A673 (cell line): Measurements from ENCODE around the gene THAP11.

Source experiments
- EZH2 ChIP-seq: fragments of 200-600 bp; sonication (generic); IDR thresholded peaks from 2 replicates; pipeline ENCODE4 v1.6.1; 2017; ENCODE audit warnings: borderline replicate concordance, low read depth, mild to moderate bottlenecking, mixed read lengths, antibody characterized with exemption, low read length; ENCODE audit not compliant: poor library complexity, severe bottlenecking
- TF ChIP-seq, protein P1 (sequence below): fragments of 300-800, 200-600 bp; sonication (generic); conservative IDR thresholded peaks from 2 replicates; pipeline ENCODE4 v1.5.1; 2017; ENCODE audit warnings: low read depth, mild to moderate bottlenecking, antibody characterized with exemption, low read length, moderate library complexity, mixed read lengths

GRCh38 chr16:67879936-67880335 lies 37.8 kb downstream of the THAP11 start:
- TF ChIP-seq, protein P1, sequence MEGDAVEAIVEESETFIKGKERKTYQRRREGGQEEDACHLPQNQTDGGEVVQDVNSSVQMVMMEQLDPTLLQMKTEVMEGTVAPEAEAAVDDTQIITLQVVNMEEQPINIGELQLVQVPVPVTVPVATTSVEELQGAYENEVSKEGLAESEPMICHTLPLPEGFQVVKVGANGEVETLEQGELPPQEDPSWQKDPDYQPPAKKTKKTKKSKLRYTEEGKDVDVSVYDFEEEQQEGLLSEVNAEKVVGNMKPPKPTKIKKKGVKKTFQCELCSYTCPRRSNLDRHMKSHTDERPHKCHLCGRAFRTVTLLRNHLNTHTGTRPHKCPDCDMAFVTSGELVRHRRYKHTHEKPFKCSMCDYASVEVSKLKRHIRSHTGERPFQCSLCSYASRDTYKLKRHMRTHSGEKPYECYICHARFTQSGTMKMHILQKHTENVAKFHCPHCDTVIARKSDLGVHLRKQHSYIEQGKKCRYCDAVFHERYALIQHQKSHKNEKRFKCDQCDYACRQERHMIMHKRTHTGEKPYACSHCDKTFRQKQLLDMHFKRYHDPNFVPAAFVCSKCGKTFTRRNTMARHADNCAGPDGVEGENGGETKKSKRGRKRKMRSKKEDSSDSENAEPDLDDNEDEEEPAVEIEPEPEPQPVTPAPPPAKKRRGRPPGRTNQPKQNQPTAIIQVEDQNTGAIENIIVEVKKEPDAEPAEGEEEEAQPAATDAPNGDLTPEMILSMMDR = no peak
- no peak for TF ChIP-seq EZH2
